Measurements from ENCODE around the gene NUDT22.

DNA sequence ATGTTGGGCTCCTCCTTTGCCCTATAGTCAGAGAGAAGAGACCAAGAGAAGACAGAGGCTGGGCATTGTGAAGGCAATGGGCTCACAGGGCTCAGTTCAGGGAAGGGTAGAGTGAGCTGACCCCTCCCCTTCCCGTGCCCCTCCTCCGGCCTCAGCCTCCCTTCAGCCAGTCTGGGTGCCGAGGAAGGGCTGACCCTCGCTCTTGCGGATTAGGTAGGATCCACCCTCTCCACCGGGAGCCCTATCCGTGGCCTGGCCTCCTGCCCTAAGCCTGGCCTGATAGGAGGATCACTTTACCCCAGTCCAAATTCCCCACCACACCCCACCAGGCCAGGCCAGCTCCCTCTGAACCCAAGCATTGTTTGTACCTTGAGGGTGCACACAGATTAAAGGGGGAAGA, 22.5 kb downstream of the NUDT22 start:
- TF ChIP-seq, protein P1, sequence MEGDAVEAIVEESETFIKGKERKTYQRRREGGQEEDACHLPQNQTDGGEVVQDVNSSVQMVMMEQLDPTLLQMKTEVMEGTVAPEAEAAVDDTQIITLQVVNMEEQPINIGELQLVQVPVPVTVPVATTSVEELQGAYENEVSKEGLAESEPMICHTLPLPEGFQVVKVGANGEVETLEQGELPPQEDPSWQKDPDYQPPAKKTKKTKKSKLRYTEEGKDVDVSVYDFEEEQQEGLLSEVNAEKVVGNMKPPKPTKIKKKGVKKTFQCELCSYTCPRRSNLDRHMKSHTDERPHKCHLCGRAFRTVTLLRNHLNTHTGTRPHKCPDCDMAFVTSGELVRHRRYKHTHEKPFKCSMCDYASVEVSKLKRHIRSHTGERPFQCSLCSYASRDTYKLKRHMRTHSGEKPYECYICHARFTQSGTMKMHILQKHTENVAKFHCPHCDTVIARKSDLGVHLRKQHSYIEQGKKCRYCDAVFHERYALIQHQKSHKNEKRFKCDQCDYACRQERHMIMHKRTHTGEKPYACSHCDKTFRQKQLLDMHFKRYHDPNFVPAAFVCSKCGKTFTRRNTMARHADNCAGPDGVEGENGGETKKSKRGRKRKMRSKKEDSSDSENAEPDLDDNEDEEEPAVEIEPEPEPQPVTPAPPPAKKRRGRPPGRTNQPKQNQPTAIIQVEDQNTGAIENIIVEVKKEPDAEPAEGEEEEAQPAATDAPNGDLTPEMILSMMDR (conservative IDR thresholded peaks at IDR 0.05; ENCODE audit: low read depth, low read length), result no peak
- TF ChIP-seq EZH2 (IDR thresholded peaks at IDR 0.05; ENCODE audit: borderline replicate concordance, low read depth, low read length, poor library complexity, severe bottlenecking), result no peak

All from A673 (cell line).